HCT116 (cell line): Measurements from ENCODE around the gene KAZN. TPM values are rescaled to one million over a fixed set of nuclear protein-coding genes. Genes with fewer than 3 reads are reported as not detected.

Experiments used
- ATAC-seq: fragments of 200-7000 bp; cut with Tn5 transposase; 2 replicates; pipeline ENCODE4 v1.9.1; 2020; ENCODE audit warnings: mild to moderate bottlenecking, moderate library complexity
- BruUV-seq: library from RNA; stranded (reverse); fragments of 400-500 nt; replicated peaks from 2 replicates; lab custom pipeline; 2021; lab: Mats Ljungman, UMichigan
- CTCF ChIA-PET: fragments of 300-600 bp; sonication (Branson Sonifier 250); formaldehyde crosslinking; loops from one replicate; lab custom pipeline; 2021; ENCODE audit warnings: antibody characterized with exemption; lab: Charles Lee
- POLR2A ChIA-PET: fragments of 300-600, 350-600 bp; sonication (Branson Sonifier 250); formaldehyde crosslinking; loops from one replicate; lab custom pipeline; 2021; ENCODE audit warnings: antibody characterized with exemption; lab: Charles Lee
- RAD21 ChIA-PET, 2 experiments: fragments of 300-600 bp; sonication (Branson Sonifier 250); formaldehyde crosslinking; loops; one replicate each; lab custom pipeline; 2023; ENCODE audit warnings: low total read pairs in 2 of 2; ENCODE audit not compliant: uncharacterized antibody in 2 of 2, unreplicated experiment in 2 of 2, low non-redundant PET in 1 of 2; lab: Charles Lee
- DNase-seq: peaks from one replicate; pipeline ENCODE4 v3.0.0-alpha.2; 2010; ENCODE audit warnings: low read depth, low spot score
- H2AFZ ChIP-seq: fragments of 200-600 bp; shearing (Covaris generic), sonication (generic); 2 replicates; pipeline ENCODE4 v1.6.1; 2017; ENCODE audit warnings: low read depth, mixed run types, mixed read lengths, antibody characterized with exemption, low read length; ENCODE audit not compliant: poor library complexity, severe bottlenecking
- H3K27ac ChIP-seq: 2 replicates; pipeline ENCODE4 v1.5.1; 2012; ENCODE audit warnings: low read depth, low read length
- H3K27me3 ChIP-seq: fragments of 200-600 bp; sonication (generic); 2 replicates; pipeline ENCODE4 v1.6.1; 2016; ENCODE audit warnings: mixed run types, low read length, mixed read lengths; ENCODE audit not compliant: insufficient read depth
- H3K36me3 ChIP-seq, 2 experiments: fragments of 200-500 bp in 1 of 2; fragments of 200-600 bp in 1 of 2; sonication (Bioruptor generic) in 1 of 2; sonication (generic) in 1 of 2; 2 replicates each; pipeline versions ENCODE4 v1.5.1 to v1.6.1; 2014 to 2016; ENCODE audit warnings: low read length in 2 of 2, inconsistent platforms in 1 of 2, mixed read lengths in 1 of 2, mixed run types in 1 of 2; ENCODE audit not compliant: insufficient read depth in 2 of 2, control insufficient read depth in 1 of 2
- H3K4me1 ChIP-seq, 2 experiments: fragments of 200-600 bp in 1 of 2; sonication (generic) in 1 of 2; 2 replicates each; pipeline versions ENCODE4 v1.5.1 to v1.6.1; 2012 to 2017; ENCODE audit warnings: low read length in 2 of 2, inconsistent platforms in 1 of 2, mild to moderate bottlenecking in 1 of 2, mixed read lengths in 1 of 2, mixed run types in 1 of 2, moderate library complexity in 1 of 2; ENCODE audit not compliant: insufficient read depth in 2 of 2, control insufficient read depth in 1 of 2
- H3K4me2 ChIP-seq: fragments of 200-600 bp; sonication (generic); 2 replicates; pipeline ENCODE4 v1.6.1; 2017; ENCODE audit warnings: mixed run types, low read length, mixed read lengths
- H3K4me3 ChIP-seq, 2 experiments: fragments of 200-600 bp in 1 of 2; sonication (generic) in 1 of 2; replicated peaks in 1 of 2; 2 replicates each; pipeline ENCODE4 v1.5.1; 2011 to 2016; ENCODE audit warnings: low read length in 2 of 2, control low read depth in 1 of 2, low read depth in 1 of 2, mild to moderate bottlenecking in 1 of 2, mixed read lengths in 1 of 2, mixed run types in 1 of 2
- H3K79me2 ChIP-seq: fragments of 200-600 bp; sonication (generic); 2 replicates; pipeline ENCODE4 v1.6.1; 2017; ENCODE audit warnings: mild to moderate bottlenecking, mixed run types, low read length, moderate library complexity, mixed read lengths; ENCODE audit not compliant: insufficient read depth
- H3K9ac ChIP-seq: fragments of 200-600 bp; sonication (generic); 2 replicates; pipeline ENCODE4 v1.6.1; 2016; ENCODE audit warnings: low read length, mixed read lengths
- H3K9me2 ChIP-seq: fragments of 200-600 bp; sonication (generic), shearing (Covaris generic); 2 replicates; pipeline ENCODE4 v1.6.1; 2017; ENCODE audit warnings: mixed run types, mild to moderate bottlenecking, moderate library complexity; ENCODE audit not compliant: insufficient read depth
- H3K9me3 ChIP-seq, 2 experiments: fragments of 200-500 bp in 1 of 2; fragments of 200-600 bp in 1 of 2; sonication (Bioruptor generic) in 1 of 2; sonication (generic) in 1 of 2; 2 replicates each; pipeline ENCODE4 v1.6.1; 2014 to 2017; ENCODE audit warnings: low read length in 2 of 2, mixed read lengths in 2 of 2, inconsistent platforms in 1 of 2, low read depth in 1 of 2, mild to moderate bottlenecking in 1 of 2, mixed run types in 1 of 2, moderate library complexity in 1 of 2; ENCODE audit not compliant: control insufficient read depth in 1 of 2, insufficient read depth in 1 of 2
- H4K20me1 ChIP-seq: fragments of 200-600 bp; sonication (generic), shearing (Covaris generic); 2 replicates; pipeline ENCODE4 v1.6.1; 2017; ENCODE audit warnings: mixed run types, mild to moderate bottlenecking, moderate library complexity; ENCODE audit not compliant: insufficient read depth
- CBX3 ChIP-seq: IDR thresholded peaks from 2 replicates; pipeline ENCODE4 v1.6.1; 2012; ENCODE audit warnings: low read depth
- CEBPB ChIP-seq: IDR thresholded peaks from 2 replicates; pipeline ENCODE4 v1.6.1; 2012; ENCODE audit warnings: low read depth
- EGR1 ChIP-seq: IDR thresholded peaks from 2 replicates; pipeline ENCODE4 v1.6.1; 2012; ENCODE audit warnings: low read depth
- ELF1 ChIP-seq: IDR thresholded peaks from 2 replicates; pipeline ENCODE4 v1.6.1; 2012; ENCODE audit warnings: low read depth, borderline replicate concordance
- EZH2 ChIP-seq: fragments of 200-600 bp; sonication (generic); IDR thresholded peaks from 2 replicates; pipeline ENCODE4 v1.6.1; 2017; ENCODE audit warnings: antibody characterized with exemption, mixed run types
- EZH2phosphoT487 ChIP-seq: fragments of 200-600 bp; IDR thresholded peaks from 2 replicates; pipeline ENCODE4 v1.6.1; 2018; ENCODE audit warnings: antibody characterized with exemption, borderline replicate concordance
- FOSL1 ChIP-seq: IDR thresholded peaks from 2 replicates; pipeline ENCODE4 v1.6.1; 2012; ENCODE audit warnings: low read depth
- POLR2A ChIP-seq: IDR thresholded peaks from 2 replicates; pipeline ENCODE4 v1.7.0; 2011; ENCODE audit warnings: borderline replicate concordance; ENCODE audit not compliant: insufficient read depth, insufficient read length; ENCODE audit errors: extremely low read depth
- POLR2AphosphoS5 ChIP-seq: IDR thresholded peaks from 2 replicates; pipeline ENCODE4 v1.6.1; 2011; ENCODE audit warnings: mild to moderate bottlenecking, low read depth, low read length, moderate library complexity
- RAD21 ChIP-seq: IDR thresholded peaks from 2 replicates; pipeline ENCODE4 v1.6.1; 2012; ENCODE audit warnings: low read depth, mild to moderate bottlenecking
- SRF ChIP-seq: IDR thresholded peaks from 2 replicates; pipeline ENCODE4 v1.6.1; 2012; ENCODE audit warnings: low read depth
- YY1 ChIP-seq: IDR thresholded peaks from 2 replicates; pipeline ENCODE4 v1.6.1; 2011; ENCODE audit warnings: low read length, low read depth, moderate library complexity, mild to moderate bottlenecking; ENCODE audit not compliant: insufficient replicate concordance; ENCODE audit errors: extremely low read depth
- ZFX ChIP-seq: fragments of 450-650 bp; IDR thresholded peaks from 2 replicates; pipeline ENCODE4 v1.6.1; 2017
- ZNF274 ChIP-seq: fragments of 200-500 bp; sonication (Bioruptor generic); IDR thresholded peaks from 2 replicates; pipeline ENCODE4 v1.6.1; 2014; ENCODE audit warnings: mild to moderate bottlenecking, low read depth, low read length, inconsistent platforms
- intact Hi-C: fragments of 100-400 bp; cut with micrococcal nuclease; formaldehyde crosslinking; loops from 2 replicates; pipeline ENCODE4 v1.10.0; 2022
- total RNA-seq: library from RNA; stranded (reverse); gene quantifications from one replicate; pipeline ENCODE4 v1.2.1, GENCODE V29; 2021; ENCODE audit not compliant: unreplicated experiment
- TF ChIP-seq, protein P1 (sequence below), 3 experiments: fragments of 200-600 bp in 1 of 3; sonication (generic) in 1 of 3; IDR thresholded peaks in 2 of 3; conservative IDR thresholded peaks in 1 of 3; 2 replicates each; pipeline ENCODE4 v1.5.1; 2012 to 2017; ENCODE audit warnings: low read depth in 2 of 3, low read length in 2 of 3, antibody characterized with exemption in 1 of 3, borderline replicate concordance in 1 of 3, control low read depth in 1 of 3, mild to moderate bottlenecking in 1 of 3, mixed read lengths in 1 of 3, mixed run types in 1 of 3, moderate library complexity in 1 of 3; ENCODE audit not compliant: insufficient read depth in 1 of 3
- TF ChIP-seq, protein P2 (sequence below): IDR thresholded peaks from 2 replicates; pipeline ENCODE4 v1.6.1; 2012; ENCODE audit warnings: low read depth
- TF ChIP-seq, protein P3 (sequence below): IDR thresholded peaks from 2 replicates; pipeline ENCODE4 v1.6.1; 2012

KAZN gene
- total RNA-seq, 1 experiment from 2014 or later, result 13.4 TPM

DNA sequence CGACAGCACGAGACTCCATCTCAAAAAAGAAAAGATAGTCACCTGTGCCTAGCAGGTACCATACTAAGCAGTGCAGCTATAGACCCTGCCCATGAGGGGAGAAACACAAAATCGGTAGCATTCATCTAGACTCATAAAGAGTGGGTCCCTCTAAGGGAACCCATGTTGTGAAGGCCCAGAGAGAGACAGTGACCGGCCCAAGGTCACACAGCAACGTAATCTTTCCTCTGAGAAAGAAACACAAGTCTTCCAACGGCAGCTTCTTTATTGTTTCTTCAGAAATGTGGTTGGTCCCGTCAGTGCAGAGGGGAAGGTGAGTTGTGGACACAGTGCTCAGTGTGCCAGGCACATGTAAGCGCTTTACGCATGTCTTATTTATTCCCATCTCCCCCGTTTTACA lies 356.4 kb downstream of the KAZN start:
- Histone ChIP-seq H3K4me1 (peaks cover under 1 to 10% of the 10 kb centered on the region in 2 experiments; a peak in 2 of 4 replicates), H3K9me2 (no peaks in the 10 kb centered on the region), H3K27ac (no peak overlapping the region), H3K4me2 (no peak overlapping the region), H3K79me2 (0 out of 2 replicates have a peak, but pooled peaks cover 4% of the 10 kb centered on the region), H3K36me3 (no peaks in the 10 kb centered on the region), H3K4me3 (no peak overlapping the region), H2AFZ (no peak overlapping the region), H4K20me1 (no peaks in the 10 kb centered on the region), H3K9me3 (peaks cover 0 to 3% of the 10 kb centered on the region in 2 experiments; a peak in 1 of 4 replicates), H3K27me3 (no peaks in the 10 kb centered on the region), H3K9ac (no peak overlapping the region)
- ChIA-PET POLR2A (no interaction called here), CTCF (no interaction called here), RAD21 (no interaction called here)
- no TSS peak for BruUV-seq
- no peak for DNase-seq
- intact Hi-C loops, result no loop called here
- TF ChIP-seq ZFX (no peak), FOSL1 (no peak), CBX3 (no peak), ZNF274 (no peak), EZH2 (no peak), POLR2A (no peak), RAD21 (no peak), EZH2phosphoT487 (no peak), EGR1 (no peak), SRF (no peak), CEBPB (no peak), POLR2AphosphoS5 (no peak), YY1 (no peak), ELF1 (no peak)
- TF ChIP-seq, protein P1, sequence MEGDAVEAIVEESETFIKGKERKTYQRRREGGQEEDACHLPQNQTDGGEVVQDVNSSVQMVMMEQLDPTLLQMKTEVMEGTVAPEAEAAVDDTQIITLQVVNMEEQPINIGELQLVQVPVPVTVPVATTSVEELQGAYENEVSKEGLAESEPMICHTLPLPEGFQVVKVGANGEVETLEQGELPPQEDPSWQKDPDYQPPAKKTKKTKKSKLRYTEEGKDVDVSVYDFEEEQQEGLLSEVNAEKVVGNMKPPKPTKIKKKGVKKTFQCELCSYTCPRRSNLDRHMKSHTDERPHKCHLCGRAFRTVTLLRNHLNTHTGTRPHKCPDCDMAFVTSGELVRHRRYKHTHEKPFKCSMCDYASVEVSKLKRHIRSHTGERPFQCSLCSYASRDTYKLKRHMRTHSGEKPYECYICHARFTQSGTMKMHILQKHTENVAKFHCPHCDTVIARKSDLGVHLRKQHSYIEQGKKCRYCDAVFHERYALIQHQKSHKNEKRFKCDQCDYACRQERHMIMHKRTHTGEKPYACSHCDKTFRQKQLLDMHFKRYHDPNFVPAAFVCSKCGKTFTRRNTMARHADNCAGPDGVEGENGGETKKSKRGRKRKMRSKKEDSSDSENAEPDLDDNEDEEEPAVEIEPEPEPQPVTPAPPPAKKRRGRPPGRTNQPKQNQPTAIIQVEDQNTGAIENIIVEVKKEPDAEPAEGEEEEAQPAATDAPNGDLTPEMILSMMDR (IDR thresholded peaks at IDR 0.05 in 2 of 3, conservative IDR thresholded peaks at IDR 0.05 in 1 of 3; ENCODE audit: borderline replicate concordance in 1 of 3, insufficient read depth in 1 of 3, low read depth in 2 of 3, low read length in 2 of 3), result no peak
- TF ChIP-seq, protein P2, sequence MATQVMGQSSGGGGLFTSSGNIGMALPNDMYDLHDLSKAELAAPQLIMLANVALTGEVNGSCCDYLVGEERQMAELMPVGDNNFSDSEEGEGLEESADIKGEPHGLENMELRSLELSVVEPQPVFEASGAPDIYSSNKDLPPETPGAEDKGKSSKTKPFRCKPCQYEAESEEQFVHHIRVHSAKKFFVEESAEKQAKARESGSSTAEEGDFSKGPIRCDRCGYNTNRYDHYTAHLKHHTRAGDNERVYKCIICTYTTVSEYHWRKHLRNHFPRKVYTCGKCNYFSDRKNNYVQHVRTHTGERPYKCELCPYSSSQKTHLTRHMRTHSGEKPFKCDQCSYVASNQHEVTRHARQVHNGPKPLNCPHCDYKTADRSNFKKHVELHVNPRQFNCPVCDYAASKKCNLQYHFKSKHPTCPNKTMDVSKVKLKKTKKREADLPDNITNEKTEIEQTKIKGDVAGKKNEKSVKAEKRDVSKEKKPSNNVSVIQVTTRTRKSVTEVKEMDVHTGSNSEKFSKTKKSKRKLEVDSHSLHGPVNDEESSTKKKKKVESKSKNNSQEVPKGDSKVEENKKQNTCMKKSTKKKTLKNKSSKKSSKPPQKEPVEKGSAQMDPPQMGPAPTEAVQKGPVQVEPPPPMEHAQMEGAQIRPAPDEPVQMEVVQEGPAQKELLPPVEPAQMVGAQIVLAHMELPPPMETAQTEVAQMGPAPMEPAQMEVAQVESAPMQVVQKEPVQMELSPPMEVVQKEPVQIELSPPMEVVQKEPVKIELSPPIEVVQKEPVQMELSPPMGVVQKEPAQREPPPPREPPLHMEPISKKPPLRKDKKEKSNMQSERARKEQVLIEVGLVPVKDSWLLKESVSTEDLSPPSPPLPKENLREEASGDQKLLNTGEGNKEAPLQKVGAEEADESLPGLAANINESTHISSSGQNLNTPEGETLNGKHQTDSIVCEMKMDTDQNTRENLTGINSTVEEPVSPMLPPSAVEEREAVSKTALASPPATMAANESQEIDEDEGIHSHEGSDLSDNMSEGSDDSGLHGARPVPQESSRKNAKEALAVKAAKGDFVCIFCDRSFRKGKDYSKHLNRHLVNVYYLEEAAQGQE, result no peak
- TF ChIP-seq, protein P3, sequence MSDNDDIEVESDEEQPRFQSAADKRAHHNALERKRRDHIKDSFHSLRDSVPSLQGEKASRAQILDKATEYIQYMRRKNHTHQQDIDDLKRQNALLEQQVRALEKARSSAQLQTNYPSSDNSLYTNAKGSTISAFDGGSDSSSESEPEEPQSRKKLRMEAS, result no peak
- TF ChIP-seq, all 23 proteins: peak for 0
- no peak for ATAC-seq
